Keratinocyte (primary cell): Measurements from ENCODE around the gene VAMP5.

Experiments
- EZH2 ChIP-seq: IDR thresholded peaks from one replicate; pipeline ENCODE4 v1.6.1; 2012; ENCODE audit warnings: inconsistent platforms, mild to moderate bottlenecking, low read length, moderate library complexity
- TF ChIP-seq, protein P1 (sequence below), 3 experiments: IDR thresholded peaks in 1 of 3; conservative IDR thresholded peaks in 1 of 3; optimal IDR thresholded peaks in 1 of 3; 2 replicates in 2 of 3; 3 replicates in 1 of 3; pipeline versions ENCODE3 to v1.5.1; 2011; ENCODE audit warnings: low read length in 3 of 3, mild to moderate bottlenecking in 3 of 3, moderate library complexity in 2 of 3, control low read depth in 1 of 3, inconsistent platforms in 1 of 3; ENCODE audit not compliant: insufficient read depth in 2 of 3; ENCODE audit errors: extremely low read depth in 1 of 3

DNA sequence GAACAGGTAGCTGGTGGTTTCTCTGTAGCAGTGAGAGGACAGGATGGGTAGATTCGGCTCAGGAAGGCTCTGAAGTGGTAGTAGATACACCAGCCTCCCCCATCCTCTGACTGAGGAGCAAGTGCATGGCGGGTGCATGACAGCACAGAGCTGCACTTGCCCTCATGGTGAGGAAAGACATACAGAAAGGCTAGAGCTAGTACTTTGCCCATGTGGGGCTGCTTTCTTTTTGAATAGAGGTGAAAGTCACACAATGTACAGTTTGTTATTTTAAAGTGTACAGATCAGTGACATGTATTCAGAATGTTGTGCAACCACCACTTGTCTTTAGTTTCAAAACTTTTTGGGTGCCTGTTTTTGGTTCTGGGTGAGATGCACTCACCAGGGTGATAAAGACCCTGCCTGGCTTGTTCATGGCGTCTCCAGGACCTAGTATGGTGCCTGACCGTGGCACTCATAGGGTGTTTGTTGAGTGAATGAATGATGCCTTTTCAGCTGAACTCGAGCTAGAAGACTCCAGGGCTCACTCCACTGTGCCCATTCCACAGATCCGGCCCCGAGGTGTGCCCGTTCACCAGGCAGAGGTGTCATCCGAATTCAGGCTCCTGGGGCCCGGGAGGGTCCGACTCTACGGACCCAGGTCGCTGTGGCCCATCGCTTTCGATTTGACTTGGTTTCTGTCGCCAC, 421 bp upstream of the VAMP5 start:
- TF ChIP-seq, protein P1, sequence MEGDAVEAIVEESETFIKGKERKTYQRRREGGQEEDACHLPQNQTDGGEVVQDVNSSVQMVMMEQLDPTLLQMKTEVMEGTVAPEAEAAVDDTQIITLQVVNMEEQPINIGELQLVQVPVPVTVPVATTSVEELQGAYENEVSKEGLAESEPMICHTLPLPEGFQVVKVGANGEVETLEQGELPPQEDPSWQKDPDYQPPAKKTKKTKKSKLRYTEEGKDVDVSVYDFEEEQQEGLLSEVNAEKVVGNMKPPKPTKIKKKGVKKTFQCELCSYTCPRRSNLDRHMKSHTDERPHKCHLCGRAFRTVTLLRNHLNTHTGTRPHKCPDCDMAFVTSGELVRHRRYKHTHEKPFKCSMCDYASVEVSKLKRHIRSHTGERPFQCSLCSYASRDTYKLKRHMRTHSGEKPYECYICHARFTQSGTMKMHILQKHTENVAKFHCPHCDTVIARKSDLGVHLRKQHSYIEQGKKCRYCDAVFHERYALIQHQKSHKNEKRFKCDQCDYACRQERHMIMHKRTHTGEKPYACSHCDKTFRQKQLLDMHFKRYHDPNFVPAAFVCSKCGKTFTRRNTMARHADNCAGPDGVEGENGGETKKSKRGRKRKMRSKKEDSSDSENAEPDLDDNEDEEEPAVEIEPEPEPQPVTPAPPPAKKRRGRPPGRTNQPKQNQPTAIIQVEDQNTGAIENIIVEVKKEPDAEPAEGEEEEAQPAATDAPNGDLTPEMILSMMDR (optimal IDR thresholded peaks at IDR 0.05 in 1 of 3, IDR thresholded peaks at IDR 0.05 in 1 of 3, conservative IDR thresholded peaks at IDR 0.05 in 1 of 3; ENCODE audit: extremely low read depth in 1 of 3, insufficient read depth in 2 of 3, low read length in 3 of 3), result no peak
- TF ChIP-seq EZH2, result no peak
